Activated T-helper 2 cell treated with anti-CD3 and anti-CD28 coated beads, Interferon-gamma antibody, Interleukin-2, Interleukin-4, amounts not matched to agents 10 μg/mL and 5 μg/mL and 100 μg/mL, durations not matched to agents 14 hours and 24 hours and 36 hours (primary cell): ENCODE results near the gene GSAP. TPM values are rescaled to one million over a fixed set of nuclear protein-coding genes. Genes with fewer than 3 reads are reported as not detected.

Experiments
- DNase-seq: peaks from one replicate; pipeline ENCODE4 v3.0.0; 2021; ENCODE audit warnings: low spot score
- H3K27ac Mint-ChIP-seq: one replicate; pipeline ENCODE4 v1.8.0; 2021; ENCODE audit warnings: mixed read lengths
- H3K27me3 Mint-ChIP-seq: one replicate; pipeline ENCODE4 v1.8.0; 2021; ENCODE audit warnings: low read depth, mixed read lengths
- H3K36me3 Mint-ChIP-seq: one replicate; pipeline ENCODE4 v1.8.0; 2021; ENCODE audit warnings: low read depth, mixed read lengths
- H3K4me1 Mint-ChIP-seq: one replicate; pipeline ENCODE4 v1.8.0; 2021; ENCODE audit warnings: low read depth, mixed read lengths
- H3K4me3 Mint-ChIP-seq: one replicate; pipeline ENCODE4 v1.8.0; 2021; ENCODE audit warnings: low read depth, mild to moderate bottlenecking, moderate library complexity, mixed read lengths
- H3K9me3 Mint-ChIP-seq: one replicate; pipeline ENCODE4 v1.8.0; 2021; ENCODE audit warnings: mixed read lengths
- intact Hi-C: fragments of 100-400 bp; cut with micrococcal nuclease; formaldehyde crosslinking; loops from one replicate; pipeline ENCODE4 v1.15.1; 2023
- total RNA-seq: library from RNA; stranded (reverse); gene quantifications from 2 replicates; pipeline ENCODE4 v1.2.3, GENCODE V29; 2022

The GSAP gene
- total RNA-seq, 1 donor from 2014 or later = 0.43 TPM

DNA sequence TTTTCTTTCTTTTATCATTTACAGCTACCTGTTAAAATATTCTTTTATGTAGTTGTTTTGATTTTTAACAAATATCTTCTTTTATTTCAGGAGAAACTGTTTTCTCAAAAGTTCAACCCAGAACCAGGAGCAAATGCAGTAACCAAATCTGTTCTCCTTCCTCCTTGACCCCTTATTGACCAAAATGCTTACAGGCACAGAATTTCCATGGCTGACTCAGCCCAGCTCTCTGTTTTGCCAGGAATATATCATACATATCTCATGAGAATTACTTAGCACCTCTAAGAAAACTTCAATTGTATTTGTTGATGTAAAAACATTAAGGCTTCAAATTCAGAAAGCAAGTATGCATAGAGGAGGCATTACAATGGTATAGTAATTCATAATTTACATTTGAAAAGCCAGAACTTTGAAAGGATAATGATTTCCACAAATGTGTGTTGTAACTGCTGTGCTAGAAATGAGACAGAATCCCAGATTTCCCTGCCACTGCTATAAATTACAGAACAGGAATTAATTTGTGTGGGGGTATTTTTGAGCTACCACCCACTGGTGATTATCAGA is 2.2 kb downstream of the GSAP start:
- Mint-ChIP-seq H3K4me1 (peaks cover 20% of the 10 kb centered on the region), H3K36me3 (no peaks in the 10 kb centered on the region), H3K9me3 (no peaks in the 10 kb centered on the region), H3K4me3 (no peak overlapping the region), H3K27ac (no peak overlapping the region), H3K27me3 (peaks cover 44% of the 10 kb centered on the region)
- intact Hi-C loops = no loop called here
- no peak for DNase-seq

DNA sequence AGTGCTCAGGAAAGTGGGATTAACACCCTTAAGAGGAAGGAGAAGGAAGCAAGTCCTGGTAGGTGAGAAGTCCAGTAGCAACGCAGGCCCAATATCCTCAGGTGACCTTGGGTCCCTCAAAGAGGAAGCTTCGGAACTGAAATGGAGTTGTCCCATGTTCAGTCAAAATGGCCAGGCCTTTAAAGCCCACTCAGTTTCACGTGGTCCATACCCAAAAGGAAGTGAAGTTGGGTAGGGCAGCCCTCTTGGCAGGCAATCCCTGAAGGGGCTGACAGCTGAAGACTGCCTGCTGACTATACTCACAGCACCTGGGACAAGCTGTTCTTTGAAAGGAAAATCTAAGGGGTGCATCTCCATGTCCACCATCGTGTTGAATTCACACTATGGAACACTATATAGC is 3.0 kb downstream of the GSAP start:
- H3K27me3 Mint-ChIP-seq = peaks cover 43% of the 10 kb centered on the region
- H3K27ac Mint-ChIP-seq = no peak overlapping the region

DNA sequence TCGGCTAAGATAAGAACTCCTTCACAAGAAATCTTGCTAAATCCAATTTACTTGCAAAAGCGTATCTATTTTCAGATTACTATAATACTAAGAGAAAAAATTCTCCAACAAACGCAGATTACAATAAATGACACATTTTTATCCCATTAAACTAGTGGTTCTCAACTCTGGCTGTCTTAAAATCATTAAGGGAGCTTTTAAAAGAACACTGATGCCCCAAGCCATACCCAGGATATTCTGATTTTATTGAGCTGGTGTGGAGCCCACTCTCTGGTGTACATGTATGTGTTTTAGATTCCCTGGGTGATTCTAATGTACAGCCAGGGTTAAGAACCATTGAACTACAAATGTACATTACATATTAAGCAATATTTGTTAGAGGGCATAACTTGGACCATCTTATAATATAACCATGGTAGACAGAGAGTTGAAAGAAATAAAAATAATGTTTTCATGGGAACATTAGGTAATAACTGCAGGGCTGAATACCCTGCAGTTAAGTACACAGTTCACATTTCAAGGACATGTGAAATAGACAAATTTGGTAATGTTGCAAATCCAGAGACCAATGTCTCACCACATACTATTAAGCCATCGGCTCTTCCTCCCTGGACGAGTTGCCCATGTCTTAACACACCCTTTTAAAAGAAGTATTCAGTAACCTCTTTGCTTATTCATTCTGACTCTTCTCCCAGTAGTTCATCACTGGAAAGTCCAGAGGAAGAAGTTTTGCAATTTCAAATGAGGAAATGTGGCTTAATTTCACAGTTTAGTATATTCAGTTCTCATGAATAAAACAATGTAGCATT is 6.2 kb downstream of the GSAP start:
- Mint-ChIP-seq H3K4me1 (no peaks in the 10 kb centered on the region), H3K9me3 (no peaks in the 10 kb centered on the region), H3K27me3 (peaks cover 38% of the 10 kb centered on the region), H3K36me3 (no peaks in the 10 kb centered on the region), H3K4me3 (no peak overlapping the region), H3K27ac (no peak overlapping the region)
- DNase-seq = no peak
- intact Hi-C loops = no loop called here

More for the DNA sequence above, 3.0 kb downstream of the GSAP start:
- DNase-seq = no peak
- Mint-ChIP-seq H3K9me3 (no peaks in the 10 kb centered on the region), H3K4me1 (peaks cover 11% of the 10 kb centered on the region), H3K36me3 (no peaks in the 10 kb centered on the region), H3K4me3 (no peak overlapping the region)
- intact Hi-C loops = no loop called here

DNA sequence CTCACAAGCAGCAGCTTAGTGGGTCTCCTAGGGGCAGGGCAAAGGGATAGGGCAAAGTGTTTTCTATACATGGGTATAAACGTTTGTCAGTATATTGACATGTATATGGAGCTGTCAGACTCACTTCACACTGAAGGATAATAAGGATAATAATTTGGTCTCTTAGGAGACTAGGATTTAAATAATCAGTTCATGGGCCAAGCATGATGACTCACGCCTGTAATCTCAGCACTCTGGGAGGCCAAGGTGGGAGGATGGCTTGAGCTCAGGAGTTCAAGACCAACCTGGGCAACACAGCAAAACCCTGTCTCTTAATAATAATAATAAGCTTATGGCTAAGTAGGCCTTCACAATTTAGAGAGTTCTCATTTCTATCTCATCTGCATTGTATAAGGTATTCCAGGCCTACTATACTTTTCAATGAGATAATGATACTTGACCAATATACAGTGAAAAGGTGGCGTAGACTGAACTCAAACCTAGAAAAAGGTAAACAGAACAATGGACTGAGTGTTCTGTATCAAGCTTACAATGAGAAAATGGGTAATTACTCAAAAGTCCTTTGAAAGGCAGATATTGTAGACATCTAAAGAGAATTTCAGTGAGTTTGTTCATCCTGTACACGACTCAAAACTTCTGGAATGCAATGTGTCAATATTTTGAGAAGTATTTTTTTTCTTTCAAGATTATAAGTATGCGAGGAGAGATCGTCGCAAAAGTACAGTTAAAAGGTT is 7.0 kb downstream of the GSAP start:
- no peaks in the 10 kb centered on the region for H3K36me3 Mint-ChIP-seq
- H3K27me3 Mint-ChIP-seq = peaks cover 38% of the 10 kb centered on the region
- intact Hi-C loops = no loop called here
- DNase-seq = no peak
- H3K4me3 Mint-ChIP-seq = no peak overlapping the region
- no peaks in the 10 kb centered on the region for H3K4me1 Mint-ChIP-seq
- no peak overlapping the region for H3K27ac Mint-ChIP-seq
- H3K9me3 Mint-ChIP-seq = no peaks in the 10 kb centered on the region

GRCh38 chr7:77407906-77408305 is 8.2 kb downstream of the GSAP start:
- Mint-ChIP-seq H3K4me3 (no peak overlapping the region), H3K9me3 (no peaks in the 10 kb centered on the region), H3K27me3 (peaks cover 37% of the 10 kb centered on the region), H3K4me1 (no peaks in the 10 kb centered on the region), H3K27ac (no peak overlapping the region), H3K36me3 (no peaks in the 10 kb centered on the region)
- intact Hi-C loops = no loop called here
- no peak for DNase-seq

- no peak overlapping the region for H3K4me3 Mint-ChIP-seq
- H3K27ac Mint-ChIP-seq = no peak overlapping the region
- peaks cover 33% of the 10 kb centered on the region for H3K27me3 Mint-ChIP-seq
- intact Hi-C loops = no loop called here
- H3K4me1 Mint-ChIP-seq = no peaks in the 10 kb centered on the region
- H3K9me3 Mint-ChIP-seq = no peaks in the 10 kb centered on the region
- DNase-seq = no peak
- no peaks in the 10 kb centered on the region for H3K36me3 Mint-ChIP-seq
Observed at GRCh38 chr7:77406421-77406820, 9.7 kb downstream of the GSAP start.

- no peaks in the 10 kb centered on the region for H3K36me3 Mint-ChIP-seq
- intact Hi-C loops = no loop called here
- H3K27me3 Mint-ChIP-seq = peaks cover 32% of the 10 kb centered on the region
- DNase-seq = no peak
- H3K27ac Mint-ChIP-seq = no peak overlapping the region
- no peaks in the 10 kb centered on the region for H3K9me3 Mint-ChIP-seq
- H3K4me3 Mint-ChIP-seq = no peak overlapping the region
- H3K4me1 Mint-ChIP-seq = no peaks in the 10 kb centered on the region
Observed at GRCh38 chr7:77404641-77405040, 11.5 kb downstream of the GSAP start.

DNA sequence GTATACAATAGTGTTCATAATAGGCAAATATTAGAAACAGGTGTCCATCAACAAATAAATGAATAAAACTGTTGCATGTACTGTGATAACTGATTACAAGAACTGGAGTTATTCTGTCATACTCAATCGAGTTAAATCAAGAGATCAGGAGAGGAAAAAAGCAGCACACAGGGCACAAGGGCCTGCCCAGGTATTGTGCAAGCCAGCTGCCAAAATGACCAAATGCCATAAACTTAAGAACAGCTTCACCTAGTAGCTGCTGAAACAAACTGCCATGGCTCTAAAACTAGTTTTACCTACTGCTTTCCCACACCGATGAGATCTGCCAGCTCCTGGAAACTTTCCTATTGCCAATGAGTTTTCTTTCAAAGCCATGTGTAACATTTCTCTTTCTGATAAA is 12.2 kb downstream of the GSAP start:
- no peak overlapping the region for H3K27ac Mint-ChIP-seq
- DNase-seq = no peak

DNA sequence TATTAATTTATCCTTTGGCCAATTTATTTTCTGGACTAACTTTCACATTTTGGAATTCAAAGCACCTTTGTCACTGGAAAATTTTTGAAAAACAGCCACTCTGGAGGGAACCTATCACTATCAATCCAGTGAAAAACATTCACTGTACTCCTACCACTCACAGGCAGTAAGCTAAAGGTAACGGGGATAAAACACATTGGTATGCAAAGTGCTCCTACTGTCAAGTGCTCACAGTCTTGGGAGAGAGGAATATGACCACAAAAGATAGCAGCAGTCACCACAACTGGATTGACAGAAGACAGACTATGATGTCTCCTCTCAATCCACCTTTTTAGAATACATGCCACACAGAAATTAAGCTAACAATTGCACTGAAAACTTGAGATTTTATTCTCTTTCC is 13.3 kb downstream of the GSAP start:
- Mint-ChIP-seq H3K4me3 (no peak overlapping the region), H3K4me1 (no peaks in the 10 kb centered on the region), H3K36me3 (no peaks in the 10 kb centered on the region), H3K27me3 (peaks cover 34% of the 10 kb centered on the region), H3K9me3 (no peaks in the 10 kb centered on the region), H3K27ac (no peak overlapping the region)
- intact Hi-C loops = no loop called here
- no peak for DNase-seq

More for the DNA sequence above, 12.2 kb downstream of the GSAP start:
- no peaks in the 10 kb centered on the region for H3K36me3 Mint-ChIP-seq
- no peak overlapping the region for H3K4me3 Mint-ChIP-seq
- H3K9me3 Mint-ChIP-seq = no peaks in the 10 kb centered on the region
- peaks cover 34% of the 10 kb centered on the region for H3K27me3 Mint-ChIP-seq
- H3K4me1 Mint-ChIP-seq = no peaks in the 10 kb centered on the region
- intact Hi-C loops = no loop called here

DNA sequence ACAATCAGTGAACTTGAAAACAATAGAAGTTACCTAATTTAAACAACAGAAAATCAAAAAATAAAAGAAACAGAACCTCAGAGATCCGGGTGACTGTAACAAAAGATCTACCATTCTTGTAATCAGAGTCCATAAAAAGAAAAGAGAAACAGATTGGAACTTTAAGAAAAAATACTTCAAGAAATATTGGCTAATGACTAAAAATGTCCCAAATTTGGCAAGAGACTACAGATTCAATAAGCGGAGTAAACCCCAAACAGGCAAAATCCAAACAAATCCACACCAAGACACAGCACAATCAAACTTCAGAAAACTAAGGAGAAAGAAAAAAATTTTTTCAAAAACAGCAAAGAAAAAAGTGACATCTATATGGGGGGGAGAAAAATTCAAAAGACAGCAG is 15.1 kb downstream of the GSAP start:
- Mint-ChIP-seq H3K27me3 (peaks cover 34% of the 10 kb centered on the region), H3K27ac (no peak overlapping the region), H3K4me1 (no peaks in the 10 kb centered on the region), H3K4me3 (no peak overlapping the region), H3K36me3 (no peaks in the 10 kb centered on the region), H3K9me3 (no peaks in the 10 kb centered on the region)
- no peak for DNase-seq
- intact Hi-C loops = no loop called here

DNA sequence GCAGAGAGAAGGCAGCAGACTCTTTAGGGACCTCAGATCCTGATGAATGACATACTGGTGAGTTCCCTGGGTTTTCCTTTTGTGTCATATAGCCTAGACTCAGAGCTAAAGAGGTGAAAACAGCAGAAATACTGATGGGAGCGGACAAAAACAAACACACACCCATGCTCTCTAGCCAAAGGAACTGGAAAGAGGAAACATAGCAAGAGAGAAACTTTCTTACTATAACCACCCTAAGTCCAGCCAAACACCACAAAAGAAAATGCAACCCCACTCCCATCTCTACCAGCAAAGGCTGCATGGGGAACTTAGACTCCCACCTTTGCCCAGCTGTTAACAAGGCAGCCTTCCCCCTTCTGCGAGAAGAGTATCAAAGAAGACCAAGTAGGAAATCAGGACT is 16.3 kb downstream of the GSAP start:
- H3K27me3 Mint-ChIP-seq = peaks cover 32% of the 10 kb centered on the region
- no peaks in the 10 kb centered on the region for H3K9me3 Mint-ChIP-seq
- no peak for DNase-seq

DNA sequence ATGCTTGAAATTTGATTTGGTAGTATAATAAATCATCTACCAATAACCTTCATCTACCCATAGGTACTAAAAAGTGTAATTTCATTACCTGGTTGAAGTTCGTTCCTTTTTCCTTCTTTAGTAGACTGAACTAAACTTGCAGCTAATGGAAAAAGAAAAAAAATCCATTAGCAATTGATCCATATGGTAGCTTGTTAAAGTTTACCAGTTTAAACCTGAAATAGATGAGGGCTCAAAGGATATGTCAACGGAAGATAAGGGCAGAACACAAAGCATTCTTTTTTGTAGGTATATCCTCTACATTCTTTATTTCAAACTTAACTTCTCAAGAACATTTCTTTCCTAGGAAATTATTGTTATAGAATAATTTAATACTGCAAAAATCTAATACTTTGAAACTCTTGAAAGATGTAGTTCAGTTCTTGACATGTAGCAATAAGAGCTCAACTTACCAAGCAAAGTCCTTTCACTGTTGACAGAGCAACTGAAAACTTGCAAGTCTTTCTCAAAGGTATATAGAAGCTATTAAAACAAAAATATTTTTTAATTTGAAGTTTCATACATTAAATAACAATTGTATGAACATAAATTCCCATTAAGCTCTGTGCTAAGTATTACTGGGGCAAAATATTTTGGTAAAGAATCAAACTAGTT is 19.1 kb downstream of the GSAP start:
- Mint-ChIP-seq H3K27ac (no peak overlapping the region), H3K9me3 (no peaks in the 10 kb centered on the region), H3K4me1 (peaks cover 9% of the 10 kb centered on the region), H3K36me3 (no peaks in the 10 kb centered on the region), H3K27me3 (peaks cover 15% of the 10 kb centered on the region), H3K4me3 (no peak overlapping the region)
- intact Hi-C loops = no loop called here
- DNase-seq = no peak

More for the DNA sequence above, 16.3 kb downstream of the GSAP start:
- Mint-ChIP-seq H3K4me1 (no peaks in the 10 kb centered on the region), H3K36me3 (no peaks in the 10 kb centered on the region), H3K27ac (no peak overlapping the region), H3K4me3 (no peak overlapping the region)
- intact Hi-C loops = no loop called here

- H3K4me3 Mint-ChIP-seq = no peak overlapping the region
- DNase-seq = no peak
- peaks cover 9% of the 10 kb centered on the region for H3K4me1 Mint-ChIP-seq
- intact Hi-C loops = no loop called here
- H3K27me3 Mint-ChIP-seq = peaks cover 7% of the 10 kb centered on the region
- H3K9me3 Mint-ChIP-seq = no peaks in the 10 kb centered on the region
- no peak overlapping the region for H3K27ac Mint-ChIP-seq
- no peaks in the 10 kb centered on the region for H3K36me3 Mint-ChIP-seq
Observed at GRCh38 chr7:77395626-77396025, 20.5 kb downstream of the GSAP start.
